ENCODE results near the gene CCDC38.
A peak's percentile ranks its signal among the peaks of the same experiment; 100 is the strongest.

The CCDC38 gene

DNA sequence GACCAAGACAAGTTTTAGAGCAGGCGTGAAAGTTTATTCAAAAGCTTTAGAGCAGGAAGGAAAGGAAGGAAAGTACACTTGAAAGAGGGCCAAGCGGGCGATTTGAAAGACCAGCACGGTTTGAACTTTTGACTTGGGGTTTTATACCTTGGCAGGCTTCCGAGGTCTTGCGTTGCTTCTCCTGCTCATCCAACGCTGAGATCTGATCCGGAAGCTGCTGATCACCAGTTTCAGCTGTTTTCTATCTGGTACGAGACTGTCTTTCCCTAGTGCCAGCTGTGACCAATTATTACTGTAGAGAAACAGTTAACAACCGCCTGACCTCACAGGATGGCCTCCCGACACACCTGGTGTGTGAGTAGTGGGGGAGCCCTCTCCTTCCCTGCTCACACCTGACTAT lies 104.3 kb downstream of the CCDC38 start:
- Mint-ChIP-seq H3K27me3 (peaks cover 17% of the 10 kb centered on the region), H3K4me3 (no peak overlapping the region), H3K9me3 (no peaks in the 10 kb centered on the region), H3K27ac (peak overlapping the region in 1 of 2 donors; percentile 62), H3K4me1 (peaks cover 6% of the 10 kb centered on the region)
- ATAC-seq (peak; percentile 18), DNase-seq (no peak)

- DNase-seq: no peak
- no peak for ATAC-seq
- H3K4me1 Mint-ChIP-seq: peaks cover 6% of the 10 kb centered on the region
- no peaks in the 10 kb centered on the region for H3K9me3 Mint-ChIP-seq
- peak overlapping the region in 1 of 2 donors; percentile 62 for H3K27ac Mint-ChIP-seq
- peaks cover 17% of the 10 kb centered on the region for H3K27me3 Mint-ChIP-seq
- no peak overlapping the region for H3K4me3 Mint-ChIP-seq
Observed at GRCh38 chr12:95837240-95838038, 105.0 kb downstream of the CCDC38 start.

DNA sequence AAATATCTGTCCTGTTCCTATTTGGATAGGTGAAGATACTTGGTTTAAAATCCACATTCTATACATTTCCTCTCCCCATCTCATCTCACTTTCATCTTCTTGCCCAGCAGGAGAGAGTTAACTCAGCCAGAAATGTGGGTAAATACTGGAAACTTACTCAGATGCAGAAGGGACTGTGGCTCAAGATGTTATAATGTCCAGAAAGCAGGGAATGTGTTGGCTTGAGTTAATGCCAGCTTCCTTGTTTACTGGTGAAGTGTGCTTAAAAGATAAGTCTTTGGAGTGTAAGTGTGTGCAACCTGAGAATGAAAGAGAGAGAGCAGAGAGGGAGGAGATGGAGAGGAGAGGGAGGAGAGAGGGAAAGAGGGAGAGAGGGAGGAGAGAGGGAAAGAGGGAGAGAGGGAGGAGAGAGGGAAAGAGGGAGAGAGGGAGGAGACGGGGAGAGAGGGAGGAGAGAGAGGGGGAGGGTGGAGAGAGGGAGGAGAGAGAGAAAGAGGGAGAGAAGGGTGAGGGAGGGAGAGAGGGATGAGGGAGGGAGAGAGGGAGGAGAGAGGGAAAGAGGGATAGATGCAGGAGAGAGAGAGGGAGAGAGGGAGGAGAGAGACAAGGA lies 105.7 kb downstream of the CCDC38 start:
- no peaks in the 10 kb centered on the region for H3K9me3 Mint-ChIP-seq
- DNase-seq: no peak
- H3K27me3 Mint-ChIP-seq: peaks cover 17% of the 10 kb centered on the region
- H3K4me3 Mint-ChIP-seq: no peak overlapping the region
- ATAC-seq: no peak
- H3K27ac Mint-ChIP-seq: no peak overlapping the region
- H3K4me1 Mint-ChIP-seq: peaks cover 6% of the 10 kb centered on the region

GRCh38 chr12:95836185-95836609 lies 106.2 kb downstream of the CCDC38 start:
- Mint-ChIP-seq H3K9me3 (no peaks in the 10 kb centered on the region), H3K4me1 (peaks cover 6% of the 10 kb centered on the region), H3K4me3 (no peak overlapping the region), H3K27ac (no peak overlapping the region), H3K27me3 (peaks cover 17% of the 10 kb centered on the region)
- ATAC-seq: no peak
- no peak for DNase-seq

DNA sequence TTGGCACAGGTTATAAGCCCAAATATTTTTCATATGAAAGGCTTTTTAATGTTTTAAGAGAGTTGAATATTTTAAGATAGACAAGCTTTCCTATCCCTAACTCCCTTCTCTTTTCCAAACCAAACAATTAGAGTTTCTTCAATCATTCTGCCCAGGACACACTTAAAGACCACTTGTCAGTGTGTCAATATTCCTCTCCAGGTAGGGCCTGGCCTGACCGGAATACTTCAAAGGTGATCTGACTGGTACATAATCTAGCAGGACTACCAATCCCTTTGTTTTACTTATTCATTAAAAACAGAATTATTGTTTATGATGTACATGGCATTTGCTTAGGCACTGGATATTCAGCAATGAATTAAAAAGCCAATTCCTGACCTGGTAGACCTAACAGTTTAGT lies 107.8 kb downstream of the CCDC38 start:
- DNase-seq (no peak), ATAC-seq (no peak)
- Mint-ChIP-seq H3K9me3 (no peaks in the 10 kb centered on the region), H3K27ac (no peak overlapping the region), H3K27me3 (peaks cover 29% of the 10 kb centered on the region), H3K4me1 (peaks cover 6% of the 10 kb centered on the region), H3K4me3 (no peak overlapping the region)

DNA sequence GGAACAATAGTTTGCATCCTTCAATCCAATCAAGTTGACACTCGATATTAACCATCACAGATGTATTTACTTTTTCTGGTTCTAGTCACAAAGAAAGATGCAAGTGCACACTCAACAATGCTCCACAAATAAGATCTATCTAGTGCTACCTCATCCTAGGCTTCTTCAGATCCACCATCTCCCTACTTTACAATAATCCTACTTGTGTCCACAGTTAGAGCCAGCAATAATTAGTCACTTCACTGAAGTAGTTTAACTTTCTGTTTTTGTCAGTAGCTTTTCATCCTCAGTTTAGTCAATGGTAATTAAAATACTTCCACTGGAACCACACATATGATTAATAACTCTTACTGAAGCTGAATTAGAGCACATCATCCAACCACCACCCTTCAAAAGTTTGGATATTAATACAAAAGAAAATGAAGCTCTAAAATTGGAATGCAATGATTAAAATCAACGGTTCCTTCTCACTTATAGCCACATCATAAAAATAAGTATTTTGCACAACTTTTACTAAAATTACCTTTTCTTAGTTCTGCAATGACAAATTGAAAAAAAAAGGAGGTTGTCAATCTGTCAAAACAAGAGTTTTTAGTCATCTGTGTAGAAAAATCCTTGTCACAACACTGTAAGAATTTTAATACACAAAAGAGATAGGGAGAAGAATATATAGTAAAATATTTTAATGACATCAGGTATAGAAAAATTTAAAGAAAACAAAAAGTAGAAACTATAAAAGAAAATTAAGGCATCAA lies 111.9 kb downstream of the CCDC38 start:
- ATAC-seq (peak; percentile 26), DNase-seq (no peak)
- Mint-ChIP-seq H3K27ac (no peak overlapping the region), H3K27me3 (peaks cover 14% of the 10 kb centered on the region), H3K9me3 (no peaks in the 10 kb centered on the region), H3K4me1 (no peaks in the 10 kb centered on the region), H3K4me3 (peak overlapping the region in 1 of 2 donors; percentile 10)

DNA sequence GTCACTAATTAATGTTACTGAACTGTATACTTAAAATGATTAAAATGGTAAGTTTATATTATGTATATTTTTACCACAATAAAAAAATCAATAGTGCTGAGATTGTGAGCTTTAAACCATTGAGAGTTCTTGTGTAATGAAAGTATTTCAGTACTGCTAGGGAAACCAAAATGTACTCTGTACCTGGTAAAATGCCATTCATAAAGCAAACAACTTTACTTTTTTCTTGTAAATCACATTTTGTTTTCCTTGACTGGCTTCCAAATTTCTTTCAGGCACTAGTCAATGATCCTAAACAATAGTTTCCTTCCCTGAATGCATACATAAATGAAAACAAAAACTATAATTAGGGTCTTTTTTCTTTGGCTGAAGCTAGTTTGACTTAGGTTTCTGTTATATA lies 113.0 kb downstream of the CCDC38 start:
- peaks cover 14% of the 10 kb centered on the region for H3K27me3 Mint-ChIP-seq
- no peak for ATAC-seq
- no peak overlapping the region for H3K27ac Mint-ChIP-seq
- H3K9me3 Mint-ChIP-seq: no peaks in the 10 kb centered on the region
- no peaks in the 10 kb centered on the region for H3K4me1 Mint-ChIP-seq
- H3K4me3 Mint-ChIP-seq: no peak overlapping the region
- DNase-seq: no peak

DNA sequence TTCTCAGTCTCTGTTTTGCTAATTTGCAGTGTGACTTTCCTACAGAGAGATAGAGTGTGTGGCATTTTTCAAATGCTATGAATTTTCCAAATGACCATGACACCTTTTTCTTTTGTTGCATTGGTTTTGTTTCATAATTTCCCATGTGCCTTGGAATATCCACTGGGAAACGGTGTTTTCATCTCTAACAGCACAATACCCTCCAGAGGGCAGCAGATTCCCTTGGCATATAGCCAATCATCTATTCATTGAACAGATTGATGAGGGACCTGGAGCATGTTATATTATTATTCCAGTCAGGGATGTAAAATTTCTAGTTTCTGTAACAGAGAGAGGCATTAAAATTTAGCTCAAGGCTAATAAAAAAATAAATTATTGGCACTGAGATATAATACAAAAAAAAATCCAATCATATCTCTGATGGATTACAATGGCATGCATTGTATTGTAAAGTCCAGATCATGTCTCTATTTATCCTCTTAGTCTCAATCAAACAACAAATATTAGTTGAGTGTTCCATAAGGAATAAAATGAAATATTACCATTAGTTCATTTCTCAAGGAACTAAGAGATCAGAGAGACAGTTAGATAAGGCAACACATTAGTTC lies 122.2 kb downstream of the CCDC38 start:
- Mint-ChIP-seq H3K4me3 (no peak overlapping the region), H3K9me3 (no peaks in the 10 kb centered on the region), H3K27ac (no peak overlapping the region), H3K4me1 (no peaks in the 10 kb centered on the region), H3K27me3 (peaks cover 21% of the 10 kb centered on the region)
- ATAC-seq (no peak), DNase-seq (no peak)

Data from stimulated activated naive CD8-positive, alpha-beta T cell treated with anti-CD3 and anti-CD28 coated beads, Interleukin-15, amount 100 ng/mL, for 72 hours (primary cell).